CD4-positive, alpha-beta T cell treated with Interleukin-4 for 1 hour (primary cell): Measurements from ENCODE around the gene ZMYND8.
"Not testable (repeated sequence)": the region's sequence is repeated elsewhere in the genome, so short reads cannot be mapped to it uniquely, and the experiment has no call there.

Experiments
- DNase-seq, 2 donors: peaks; one replicate each; pipeline ENCODE4 v3.0.0-alpha.2; 2020 to 2022

ZMYND8 gene

DNA sequence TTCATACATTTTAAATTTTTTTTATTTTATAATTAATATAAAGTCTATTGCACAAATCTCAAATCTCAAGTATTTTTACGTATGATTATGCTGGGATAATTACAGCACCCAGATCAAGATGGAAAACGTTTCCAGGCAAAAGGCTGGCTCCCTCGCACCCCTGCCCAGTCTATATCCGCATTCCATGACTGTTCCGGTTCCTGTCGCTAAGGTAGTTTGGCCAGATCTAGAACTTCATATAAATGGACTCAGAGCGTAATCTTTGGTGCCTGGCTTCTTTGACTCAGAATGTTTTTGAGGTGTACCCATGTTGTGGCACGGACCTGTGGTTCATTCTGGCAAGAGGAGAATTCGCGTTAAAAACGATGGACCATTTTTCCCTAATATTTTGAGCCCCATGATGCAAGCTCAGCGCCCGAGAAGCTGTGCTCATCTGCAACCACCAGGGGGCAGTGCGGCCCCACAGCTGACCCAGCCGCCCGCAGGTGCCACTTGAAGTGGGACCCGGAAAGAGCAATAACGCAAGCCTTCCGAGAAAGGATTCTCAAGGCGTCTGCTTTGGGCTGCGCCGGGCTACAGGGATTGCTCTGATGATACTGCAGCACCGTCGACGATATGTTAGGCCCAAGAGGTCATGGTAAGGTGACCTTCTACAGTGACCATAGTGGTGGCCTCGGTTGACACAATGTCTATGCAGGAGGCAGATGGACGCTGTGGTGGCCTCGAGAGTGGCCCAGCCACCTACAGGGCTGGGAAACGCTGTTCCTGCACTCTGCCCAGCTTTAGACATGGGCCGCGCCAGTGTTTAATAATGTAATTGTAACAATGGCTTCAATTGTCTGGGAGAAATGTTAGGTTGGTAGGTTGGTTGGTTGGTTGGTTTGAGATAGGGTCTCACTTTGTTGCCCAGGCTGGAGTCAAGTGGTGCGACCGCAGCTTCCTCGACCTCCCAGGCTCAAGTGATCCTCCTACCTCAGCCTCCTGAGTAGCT, 160.1 kb downstream of the ZMYND8 start:
- DNase-seq = peak; percentile 65 to 68

GRCh38 chr20:47195573-47195972, 160.9 kb downstream of the ZMYND8 start:
- no peak for DNase-seq

- no peak for DNase-seq
Measured at GRCh38 chr20:47191956-47192355, 164.5 kb downstream of the ZMYND8 start.

- no peak for DNase-seq
Measured at GRCh38 chr20:47191074-47191673, 165.3 kb downstream of the ZMYND8 start.

DNA sequence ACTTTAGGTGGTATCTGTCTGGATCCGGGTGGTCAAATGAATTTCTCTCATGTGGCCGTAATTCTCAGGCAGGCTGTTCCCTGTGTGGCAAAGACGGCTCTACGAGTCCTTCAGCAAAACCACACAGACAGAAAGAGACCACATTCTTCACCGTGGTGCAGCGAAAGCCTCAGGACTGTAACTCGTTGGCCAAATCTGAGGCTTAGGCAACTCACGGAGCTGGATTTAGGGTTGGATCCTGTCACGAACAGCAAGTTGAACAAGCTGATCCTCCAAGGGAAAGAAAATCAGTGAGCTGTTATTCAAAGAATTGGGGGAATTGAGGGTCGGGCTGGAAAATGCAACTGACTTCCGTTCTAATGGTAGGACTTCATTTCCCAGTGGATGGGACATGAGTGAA, 167.4 kb downstream of the ZMYND8 start:
- DNase-seq = no peak

DNA sequence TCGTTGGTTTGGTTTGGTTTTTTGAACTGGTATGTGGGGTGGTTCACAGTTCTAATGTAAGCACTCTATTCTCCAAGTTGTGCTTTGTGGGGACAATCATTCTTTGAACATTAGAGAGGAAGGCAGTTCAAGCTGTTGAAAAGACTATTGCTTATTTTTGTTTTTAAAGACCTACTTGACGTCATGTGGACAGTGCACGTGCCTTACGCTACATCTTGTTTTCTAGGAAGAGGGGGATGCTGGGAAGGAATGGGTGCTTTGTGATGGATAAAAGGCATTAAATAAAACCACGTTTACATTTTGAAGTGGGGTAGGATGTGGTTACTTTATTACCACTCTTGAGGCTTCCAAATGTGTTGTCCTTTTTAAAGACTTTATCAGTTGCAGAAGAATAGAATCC, 168.0 kb downstream of the ZMYND8 start:
- DNase-seq = no peak

- peak in 1 of 2 donors; percentile 14 for DNase-seq
Measured at GRCh38 chr20:47187450-47188195, 168.9 kb downstream of the ZMYND8 start.

DNA sequence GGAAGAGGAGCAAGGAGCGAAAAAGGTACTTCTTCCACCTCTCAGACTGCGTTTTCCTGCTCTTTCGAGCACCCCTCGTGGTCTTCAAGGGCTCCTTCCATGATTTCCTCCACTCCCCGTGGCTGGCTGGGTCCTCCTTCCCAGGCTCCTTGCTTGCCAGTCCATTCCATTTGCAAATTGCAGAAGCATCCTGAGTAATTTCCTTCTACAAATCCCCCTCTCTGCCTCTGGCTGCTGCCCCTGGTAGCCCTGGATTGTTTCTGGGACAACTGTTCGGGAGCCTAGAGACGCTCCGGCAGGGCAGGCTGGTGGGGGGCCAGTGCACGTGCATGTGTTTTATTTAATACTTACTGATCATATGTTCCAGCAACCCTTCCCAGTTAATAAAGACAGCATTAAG, 173.1 kb downstream of the ZMYND8 start:
- no peak for DNase-seq

GRCh38 chr20:47181056-47181862, 175.2 kb downstream of the ZMYND8 start:
- peak in 1 of 2 donors; percentile 40 for DNase-seq

DNA sequence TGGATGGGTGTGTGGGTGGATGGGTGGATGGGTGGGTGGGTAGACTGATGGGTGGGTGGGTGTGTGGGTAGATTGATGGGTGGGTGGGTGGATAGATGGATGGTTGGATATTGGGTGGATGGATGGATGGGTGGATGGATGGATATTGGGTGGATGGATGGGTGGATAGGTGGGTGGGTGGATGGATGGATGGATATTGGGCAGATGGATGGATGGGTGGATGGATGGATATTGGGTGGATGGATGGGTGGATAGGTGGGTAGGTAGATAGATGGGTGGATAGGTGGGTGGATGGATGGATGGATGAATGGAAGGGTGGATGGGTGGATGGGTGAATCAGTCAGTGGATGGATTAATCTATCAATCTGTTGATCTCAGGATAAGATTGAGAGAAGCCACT, 177.2 kb downstream of the ZMYND8 start:
- no peak for DNase-seq

GRCh38 chr20:47178851-47179250, 177.6 kb downstream of the ZMYND8 start:
- DNase-seq = no peak

GRCh38 chr20:47178277-47178676, 178.2 kb downstream of the ZMYND8 start:
- no peak for DNase-seq

DNA sequence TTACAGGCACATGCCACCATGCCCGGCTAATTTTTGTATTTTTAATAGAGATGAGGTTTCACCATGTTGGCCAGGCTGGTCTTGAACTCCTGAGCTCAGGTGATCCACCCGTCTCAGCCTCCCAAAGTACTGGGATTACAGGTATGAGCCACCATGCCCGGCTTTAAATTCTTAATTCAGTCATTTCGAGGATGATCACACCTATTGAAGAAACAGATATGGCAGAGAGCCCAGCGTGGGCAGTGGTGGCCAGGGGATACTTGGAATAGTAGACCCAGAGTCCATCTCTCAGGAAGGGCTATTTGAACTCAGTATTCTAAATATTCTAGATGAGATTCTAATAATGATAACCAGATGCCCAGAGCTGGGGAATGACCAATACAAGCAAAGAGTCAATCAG, 180.3 kb downstream of the ZMYND8 start:
- DNase-seq = not testable (repeated sequence)

DNA sequence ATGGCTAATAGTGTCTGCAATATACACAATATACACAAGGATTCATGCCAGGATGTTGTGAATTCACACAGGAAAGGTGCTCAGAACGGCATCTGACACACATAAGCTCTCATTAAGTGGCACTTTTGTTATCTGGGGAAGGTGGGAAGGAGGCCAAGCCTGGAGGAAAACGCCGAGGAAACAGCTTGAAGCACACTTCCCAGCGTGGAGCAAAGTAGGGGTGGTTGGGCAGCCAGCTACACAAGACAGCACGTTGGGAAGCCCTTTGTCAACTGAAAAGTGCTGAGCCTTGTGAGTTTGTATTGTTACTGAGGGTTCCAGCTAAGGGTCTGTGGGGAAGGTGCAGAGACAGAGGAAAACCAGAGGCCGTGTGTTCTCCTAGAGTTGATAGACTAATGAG, 181.0 kb downstream of the ZMYND8 start:
- no peak for DNase-seq

- no peak for DNase-seq
Measured at GRCh38 chr20:47174456-47175243, 181.8 kb downstream of the ZMYND8 start.

- DNase-seq = no peak
Measured at GRCh38 chr20:47173596-47174216, 182.8 kb downstream of the ZMYND8 start.

DNA sequence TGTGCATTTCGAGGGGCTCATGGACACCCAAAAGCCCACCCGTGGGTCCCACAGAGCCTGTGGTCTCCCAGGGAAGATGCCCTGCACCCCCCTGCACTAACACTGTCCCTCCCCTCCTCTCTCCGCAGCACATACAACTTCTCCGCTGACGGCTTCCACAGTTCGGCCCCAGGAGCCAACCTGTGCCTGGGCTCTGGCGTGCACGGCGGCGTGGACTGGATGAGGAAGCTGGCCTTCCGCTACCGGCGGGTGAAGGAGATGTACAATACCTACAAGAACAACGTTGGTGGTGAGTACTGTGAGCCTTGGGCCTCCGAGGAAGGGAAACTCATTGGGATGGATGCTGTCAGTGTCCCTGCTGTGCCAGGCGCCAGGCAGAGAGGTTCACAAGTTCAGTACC, 183.9 kb downstream of the ZMYND8 start:
- DNase-seq = no peak

GRCh38 chr20:47167846-47168245, 188.7 kb downstream of the ZMYND8 start:
- DNase-seq = no peak

- DNase-seq = no peak
Measured at GRCh38 chr20:47165376-47165865, 191.1 kb downstream of the ZMYND8 start.

GRCh38 chr20:47164140-47164539, 192.4 kb downstream of the ZMYND8 start:
- no peak for DNase-seq

- DNase-seq = no peak
Measured at GRCh38 chr20:47161411-47161810, 195.1 kb downstream of the ZMYND8 start.
